Panc1 (cell line): Measurements from ENCODE around the gene EDDM13.

ENCODE experiments used
- CTCF ChIP-seq: fragments of 450-650 bp; IDR thresholded peaks from 2 replicates; pipeline ENCODE4 v1.5.1; 2017; ENCODE audit warnings: mild to moderate bottlenecking
- POLR2AphosphoS5 ChIP-seq: IDR thresholded peaks from 2 replicates; pipeline ENCODE4 v1.6.1; 2012; ENCODE audit warnings: mild to moderate bottlenecking, low read depth, low read length, moderate library complexity

GRCh38 chr19:56301886-56302620 lies 29.5 kb downstream of the EDDM13 start:
- TF ChIP-seq CTCF (no peak), POLR2AphosphoS5 (no peak)
